ENCODE data around the gene NARF. TPM values are rescaled to one million over a fixed set of nuclear protein-coding genes. Genes with fewer than 3 reads are reported as not detected.

Gene NARF
- polyA plus RNA-seq, 1 donor (not counting 4 experiments of a cell fraction or from before 2014, with no cell fraction given), result 36.8 TPM

DNA sequence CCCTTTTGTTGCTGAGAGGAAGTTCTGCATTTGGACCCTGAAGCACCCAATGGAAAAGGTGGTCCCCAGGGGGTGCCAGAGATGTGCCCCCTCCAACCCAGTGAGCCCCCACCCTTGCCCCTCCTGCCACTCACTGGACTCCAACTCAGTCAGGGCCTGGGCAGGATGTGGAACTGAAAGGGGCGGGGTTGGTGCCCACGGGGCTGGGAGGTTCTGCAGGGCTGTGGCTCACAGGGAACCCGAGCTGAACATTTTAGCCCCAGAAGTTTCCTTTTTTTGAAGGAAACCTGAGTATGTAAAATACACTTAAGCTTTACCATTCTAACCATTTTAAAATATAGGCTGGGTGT is 24.4 kb upstream of the NARF start:
- no peak overlapping the region for H3K27ac ChIP-seq (ENCODE audit: control insufficient read depth, insufficient read depth, low read length)
- H3K4me1 ChIP-seq (ENCODE audit: control insufficient read depth, extremely low read depth, insufficient read depth, low read length), result no peaks in the 10 kb centered on the region
- DNase-seq (ENCODE audit: low read depth, low spot score), result no peak
- no peak for TF ChIP-seq EZH2 (IDR thresholded peaks at IDR 0.05; ENCODE audit: low read length)
- TF ChIP-seq, protein P1, sequence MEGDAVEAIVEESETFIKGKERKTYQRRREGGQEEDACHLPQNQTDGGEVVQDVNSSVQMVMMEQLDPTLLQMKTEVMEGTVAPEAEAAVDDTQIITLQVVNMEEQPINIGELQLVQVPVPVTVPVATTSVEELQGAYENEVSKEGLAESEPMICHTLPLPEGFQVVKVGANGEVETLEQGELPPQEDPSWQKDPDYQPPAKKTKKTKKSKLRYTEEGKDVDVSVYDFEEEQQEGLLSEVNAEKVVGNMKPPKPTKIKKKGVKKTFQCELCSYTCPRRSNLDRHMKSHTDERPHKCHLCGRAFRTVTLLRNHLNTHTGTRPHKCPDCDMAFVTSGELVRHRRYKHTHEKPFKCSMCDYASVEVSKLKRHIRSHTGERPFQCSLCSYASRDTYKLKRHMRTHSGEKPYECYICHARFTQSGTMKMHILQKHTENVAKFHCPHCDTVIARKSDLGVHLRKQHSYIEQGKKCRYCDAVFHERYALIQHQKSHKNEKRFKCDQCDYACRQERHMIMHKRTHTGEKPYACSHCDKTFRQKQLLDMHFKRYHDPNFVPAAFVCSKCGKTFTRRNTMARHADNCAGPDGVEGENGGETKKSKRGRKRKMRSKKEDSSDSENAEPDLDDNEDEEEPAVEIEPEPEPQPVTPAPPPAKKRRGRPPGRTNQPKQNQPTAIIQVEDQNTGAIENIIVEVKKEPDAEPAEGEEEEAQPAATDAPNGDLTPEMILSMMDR (optimal IDR thresholded peaks at IDR 0.05 in 1 of 3, IDR thresholded peaks at IDR 0.05 in 1 of 3, conservative IDR thresholded peaks at IDR 0.05 in 1 of 3; ENCODE audit: extremely low read depth in 1 of 3, insufficient read depth in 2 of 3, low read length in 3 of 3), result no peak
- no peaks in the 10 kb centered on the region for H3K9me3 ChIP-seq (ENCODE audit: control insufficient read depth, low read depth, low read length)
- no peak overlapping the region for H3K4me2 ChIP-seq (ENCODE audit: control insufficient read depth, extremely low read depth, insufficient read depth, low read depth, low read length)
- H2AFZ ChIP-seq (ENCODE audit: control insufficient read depth, low read length), result no peak overlapping the region
- H3K36me3 ChIP-seq (ENCODE audit: control insufficient read depth in 2 of 2, extremely low read depth in 1 of 2, insufficient read depth in 2 of 2, low read length in 2 of 2), result no peaks in the 10 kb centered on the region
- H3K79me2 ChIP-seq (ENCODE audit: control insufficient read depth, insufficient read depth, low read length), result no peaks in the 10 kb centered on the region
- H3K9ac ChIP-seq (ENCODE audit: control insufficient read depth, extremely low read depth, insufficient read depth, low read length), result no peak overlapping the region
- no peak overlapping the region for H3K4me3 ChIP-seq (ENCODE audit: control insufficient read depth in 2 of 3, extremely low read depth in 1 of 3, insufficient read depth in 2 of 3, low read depth in 1 of 3, low read length in 3 of 3)
- dilution Hi-C loops (cut with MboI; ENCODE audit: extremely low pct_ligation_motif_present, low sequenced_read_pairs), result loop anchor here (10.0 kb wide), 1 partner anchor 89 kb away; no protein-coding TSS in a partner anchor
- no peak for FAIRE-seq
- H3K27me3 ChIP-seq (ENCODE audit: control insufficient read depth, extremely low read depth, insufficient read depth, low read length), result no peaks in the 10 kb centered on the region
- H4K20me1 ChIP-seq (ENCODE audit: control insufficient read depth, extremely low read depth, insufficient read depth, low read length), result no peaks in the 10 kb centered on the region
- H3K9me1 ChIP-seq (ENCODE audit: control insufficient read depth, extremely low read depth, insufficient read depth, low read length), result no peaks in the 10 kb centered on the region

DNA sequence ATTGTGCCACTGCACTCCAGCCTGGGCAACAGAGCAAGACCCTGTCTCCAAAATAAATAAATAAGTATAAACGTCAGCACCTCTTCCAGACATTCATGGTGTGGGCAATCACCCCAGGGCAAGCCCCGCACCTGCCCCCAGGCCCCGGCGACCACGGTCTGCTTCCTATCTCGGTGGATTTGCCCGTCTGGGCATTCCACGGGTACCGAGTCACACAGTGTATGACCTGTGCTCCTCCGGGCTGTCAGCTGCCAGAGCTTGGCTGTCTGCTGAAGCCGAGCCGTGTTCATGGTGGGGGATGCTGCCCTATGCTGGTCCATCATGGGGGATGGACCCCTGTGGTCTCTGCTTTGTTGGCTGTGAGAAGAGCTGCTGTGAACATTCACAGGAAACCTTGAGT is 23.4 kb upstream of the NARF start:
- no peaks in the 10 kb centered on the region for H3K4me1 ChIP-seq (ENCODE audit: control insufficient read depth, extremely low read depth, insufficient read depth, low read length)
- H3K4me3 ChIP-seq (ENCODE audit: control insufficient read depth in 2 of 3, extremely low read depth in 1 of 3, insufficient read depth in 2 of 3, low read depth in 1 of 3, low read length in 3 of 3), result no peak overlapping the region
- H3K79me2 ChIP-seq (ENCODE audit: control insufficient read depth, insufficient read depth, low read length), result no peaks in the 10 kb centered on the region
- TF ChIP-seq, protein P1 (optimal IDR thresholded peaks at IDR 0.05 in 1 of 3, IDR thresholded peaks at IDR 0.05 in 1 of 3, conservative IDR thresholded peaks at IDR 0.05 in 1 of 3; ENCODE audit: extremely low read depth in 1 of 3, insufficient read depth in 2 of 3, low read length in 3 of 3), result no peak
- no peak for TF ChIP-seq EZH2 (IDR thresholded peaks at IDR 0.05; ENCODE audit: low read length)
- H3K27ac ChIP-seq (ENCODE audit: control insufficient read depth, insufficient read depth, low read length), result no peak overlapping the region
- FAIRE-seq, result no peak
- no peak for DNase-seq (ENCODE audit: low read depth, low spot score)
- H3K36me3 ChIP-seq (ENCODE audit: control insufficient read depth in 2 of 2, extremely low read depth in 1 of 2, insufficient read depth in 2 of 2, low read length in 2 of 2), result no peaks in the 10 kb centered on the region
- H3K9me1 ChIP-seq (ENCODE audit: control insufficient read depth, extremely low read depth, insufficient read depth, low read length), result no peaks in the 10 kb centered on the region
- H3K9me3 ChIP-seq (ENCODE audit: control insufficient read depth, low read depth, low read length), result no peaks in the 10 kb centered on the region
- dilution Hi-C loops (cut with MboI; ENCODE audit: extremely low pct_ligation_motif_present, low sequenced_read_pairs), result loop anchor here (10.0 kb wide), 1 partner anchor 90 kb away; no protein-coding TSS in a partner anchor
- no peaks in the 10 kb centered on the region for H4K20me1 ChIP-seq (ENCODE audit: control insufficient read depth, extremely low read depth, insufficient read depth, low read length)
- H2AFZ ChIP-seq (ENCODE audit: control insufficient read depth, low read length), result no peak overlapping the region
- no peak overlapping the region for H3K4me2 ChIP-seq (ENCODE audit: control insufficient read depth, extremely low read depth, insufficient read depth, low read depth, low read length)
- H3K27me3 ChIP-seq (ENCODE audit: control insufficient read depth, extremely low read depth, insufficient read depth, low read length), result no peaks in the 10 kb centered on the region
- no peak overlapping the region for H3K9ac ChIP-seq (ENCODE audit: control insufficient read depth, extremely low read depth, insufficient read depth, low read length)

All from keratinocyte (primary cell).